Activated CD4-positive, alpha-beta T cell treated with anti-CD3 and anti-CD28 coated beads for 24 hours (primary cell): ENCODE results near the gene SPOP.
"Not testable (repeated sequence)": the region's sequence is repeated elsewhere in the genome, so short reads cannot be mapped to it uniquely, and the experiment has no call there.

ENCODE experiments used
- DNase-seq, 2 donors: peaks; one replicate each; pipeline ENCODE4 v3.0.0-alpha.2; 2020; ENCODE audit warnings: low read depth in 2 of 2

SPOP gene

GRCh38 chr17:49572806-49573420 lies 105.0 kb downstream of the SPOP start:
- no peak for DNase-seq

GRCh38 chr17:49572226-49572625 lies 105.7 kb downstream of the SPOP start:
- no peak for DNase-seq

DNA sequence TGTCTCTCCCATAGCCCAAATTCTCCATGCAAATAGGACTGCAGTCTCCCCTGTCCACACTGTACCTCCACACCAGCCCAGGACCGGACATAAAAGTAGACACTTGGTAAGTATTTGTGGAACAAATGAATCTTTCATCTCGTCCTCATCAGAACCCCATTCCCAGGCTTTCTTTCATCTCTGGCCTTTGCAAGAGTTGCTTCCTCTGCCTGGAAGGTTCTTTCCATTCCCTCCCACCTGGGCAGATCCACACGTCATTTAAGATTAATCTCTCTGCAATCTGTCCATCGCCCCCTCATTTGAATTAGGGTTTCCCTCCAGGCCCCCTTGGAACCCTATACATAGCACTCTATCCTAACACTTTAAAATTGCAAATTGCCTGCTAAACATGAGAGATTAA lies 106.1 kb downstream of the SPOP start:
- DNase-seq: no peak

- no peak for DNase-seq
Measured at GRCh38 chr17:49571283-49571682, 106.6 kb downstream of the SPOP start.

GRCh38 chr17:49570540-49571242 lies 107.2 kb downstream of the SPOP start:
- DNase-seq: no peak

DNA sequence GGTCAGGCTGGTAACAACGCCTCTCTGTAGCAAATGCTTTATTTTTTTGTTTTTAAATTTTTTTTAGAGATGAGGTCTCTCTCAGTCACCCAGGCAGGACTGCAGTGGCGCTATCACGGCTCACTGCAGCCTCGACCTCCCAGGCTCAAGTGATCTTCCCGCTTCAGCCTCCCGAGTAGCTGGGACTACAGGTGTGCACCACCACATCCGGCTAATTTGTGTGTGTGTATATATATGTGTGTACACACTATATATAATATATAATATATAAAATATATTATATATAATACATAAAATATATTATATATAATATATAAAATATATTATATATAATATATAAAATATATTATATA lies 109.2 kb downstream of the SPOP start:
- DNase-seq: not testable (repeated sequence)

- peak; percentile 80 to 82 for DNase-seq
Measured at GRCh38 chr17:49567871-49568694, 109.8 kb downstream of the SPOP start.

- DNase-seq: no peak
Measured at GRCh38 chr17:49567104-49567521, 110.8 kb downstream of the SPOP start.

DNA sequence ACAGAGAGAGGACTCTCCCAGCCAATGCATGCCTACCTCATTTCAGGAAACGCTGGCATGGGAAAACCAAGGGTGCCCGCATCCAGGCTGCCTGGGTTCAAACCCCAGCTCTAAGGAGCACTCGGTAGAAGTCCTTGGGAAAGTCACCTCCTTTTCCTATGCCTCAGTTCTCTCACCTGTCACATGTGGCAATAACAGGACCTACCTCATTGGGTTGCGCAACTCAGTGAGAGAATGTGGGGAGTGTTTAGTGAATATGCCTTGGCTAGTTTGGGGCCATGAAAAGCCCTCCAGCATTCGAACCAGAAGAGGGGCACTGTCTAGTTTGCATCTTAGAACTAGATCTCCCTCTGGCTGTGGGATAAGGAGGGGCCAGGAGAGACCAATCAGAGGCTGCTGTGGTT lies 111.2 kb downstream of the SPOP start:
- DNase-seq: no peak

DNA sequence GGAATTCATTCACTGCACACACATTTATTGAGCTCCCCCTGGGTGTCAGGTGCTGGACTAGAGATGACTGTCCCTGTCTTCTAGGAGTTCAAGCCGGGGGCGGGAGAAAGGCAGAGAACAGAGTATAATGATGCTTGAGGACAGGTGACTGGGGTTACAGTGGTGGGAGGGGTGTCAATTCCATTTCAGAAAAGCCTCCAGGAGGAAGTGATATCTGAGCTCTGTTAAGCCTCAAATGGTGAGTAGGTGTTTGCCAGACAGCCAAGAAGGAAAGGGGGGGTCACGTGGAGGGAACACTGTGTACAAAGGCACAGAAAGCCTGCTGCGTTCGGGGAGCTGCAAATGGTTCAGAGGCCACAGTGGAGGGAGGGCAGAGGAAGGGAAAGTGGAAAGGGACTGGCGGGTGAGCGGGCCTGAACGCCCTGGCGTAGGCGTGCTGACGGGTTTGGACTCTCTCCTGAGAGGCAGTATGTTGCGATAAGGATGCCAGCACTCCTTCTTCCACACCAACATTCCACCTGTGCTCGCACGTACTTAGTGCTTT lies 111.9 kb downstream of the SPOP start:
- no peak for DNase-seq

DNA sequence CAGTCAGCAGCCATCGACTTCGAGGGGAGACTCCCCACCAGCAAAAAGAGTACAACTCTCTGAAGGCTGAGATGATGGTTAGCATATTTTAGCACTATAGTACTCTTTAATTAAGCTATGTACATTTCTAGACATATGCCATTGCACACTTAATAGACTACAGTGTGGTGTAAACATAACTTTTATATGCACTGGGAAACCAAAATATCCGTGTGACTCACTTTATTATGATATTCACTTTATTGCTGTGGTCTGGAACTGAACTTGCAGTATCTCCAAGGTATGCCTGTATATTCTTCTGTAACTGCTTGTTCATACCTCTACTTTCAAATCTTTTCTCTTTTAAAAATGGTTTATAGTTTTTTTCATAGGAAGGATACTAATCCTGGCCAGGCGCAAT lies 113.3 kb downstream of the SPOP start:
- no peak for DNase-seq

- DNase-seq: no peak
Measured at GRCh38 chr17:49557312-49558024, 120.4 kb downstream of the SPOP start.

DNA sequence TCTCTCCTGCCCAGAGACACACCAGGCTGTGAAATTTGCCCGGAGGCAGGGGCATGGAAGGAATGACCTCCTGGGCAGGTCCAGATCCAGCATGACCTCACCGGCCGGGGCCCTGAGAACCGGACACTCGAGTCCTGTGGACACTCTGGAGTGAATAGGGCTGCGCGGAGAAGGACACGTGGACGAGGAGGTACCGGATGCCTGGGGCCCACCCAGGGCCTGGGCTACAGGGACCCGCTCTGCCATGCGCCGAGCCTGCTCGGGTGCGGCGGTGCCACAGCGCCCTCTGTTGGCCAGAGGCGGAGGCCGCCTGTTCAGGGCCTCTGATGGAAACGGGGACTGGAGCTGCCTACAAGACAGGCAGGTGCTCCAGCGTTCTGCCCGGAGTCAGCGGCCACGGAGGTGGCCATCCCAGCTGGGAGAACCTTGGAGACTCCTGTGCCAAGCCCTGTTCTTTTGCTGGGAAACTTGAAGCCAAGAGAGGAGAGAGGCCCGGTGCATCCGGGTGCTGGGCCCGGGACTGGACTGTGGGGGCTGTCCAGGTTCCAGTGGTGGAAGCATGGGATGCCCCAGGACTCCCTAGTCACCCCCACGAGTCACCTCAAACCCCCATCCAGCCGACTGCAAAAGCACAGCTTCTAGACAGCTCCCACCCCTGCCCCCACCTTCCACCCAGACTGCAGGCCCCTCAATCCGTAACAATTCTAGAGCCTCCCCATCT lies 121.5 kb downstream of the SPOP start:
- peak; percentile 81 for DNase-seq

- DNase-seq: no peak
Measured at GRCh38 chr17:49555495-49556222, 122.2 kb downstream of the SPOP start.

DNA sequence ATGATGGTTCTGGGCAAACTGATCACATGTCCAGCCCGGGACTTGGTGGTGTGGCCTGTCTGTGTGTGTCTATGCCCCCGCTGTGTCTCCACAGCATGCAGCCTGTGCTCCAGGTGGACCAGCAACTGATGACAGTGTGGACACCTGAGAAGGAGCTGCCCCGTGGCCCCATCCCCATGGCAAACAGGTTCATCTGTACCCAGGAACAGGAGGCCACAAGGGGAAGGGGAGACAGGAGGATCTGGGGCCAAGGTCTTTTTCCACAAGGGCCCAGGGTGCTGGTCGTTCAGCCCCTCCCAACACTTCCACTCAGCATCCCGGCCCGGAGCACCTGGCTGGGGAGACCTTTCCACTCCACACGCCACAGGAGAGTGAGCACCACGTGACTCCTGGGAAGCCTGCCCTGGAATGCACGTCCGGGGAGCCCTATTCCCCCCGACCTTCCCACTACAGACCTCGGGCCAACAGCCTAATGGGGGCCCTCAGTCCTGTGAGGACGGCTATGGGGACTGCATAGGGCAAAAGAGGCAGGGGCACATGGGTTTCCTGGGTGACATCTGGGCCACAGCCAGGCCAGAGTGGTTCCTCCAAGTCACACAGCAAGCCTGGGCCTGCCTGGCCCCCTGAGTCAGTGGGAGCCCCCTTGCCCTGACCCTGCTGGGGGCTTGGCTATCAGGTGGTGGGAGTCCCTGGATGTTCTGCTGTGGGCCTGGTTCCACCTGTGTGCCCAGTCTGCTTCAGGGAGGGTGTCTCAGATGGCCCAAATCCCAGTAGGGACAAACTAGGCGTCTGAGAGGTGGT lies 123.0 kb downstream of the SPOP start:
- DNase-seq: no peak

GRCh38 chr17:49553676-49554335 lies 124.1 kb downstream of the SPOP start:
- DNase-seq: no peak

GRCh38 chr17:49552070-49552751 lies 125.7 kb downstream of the SPOP start:
- DNase-seq: no peak

DNA sequence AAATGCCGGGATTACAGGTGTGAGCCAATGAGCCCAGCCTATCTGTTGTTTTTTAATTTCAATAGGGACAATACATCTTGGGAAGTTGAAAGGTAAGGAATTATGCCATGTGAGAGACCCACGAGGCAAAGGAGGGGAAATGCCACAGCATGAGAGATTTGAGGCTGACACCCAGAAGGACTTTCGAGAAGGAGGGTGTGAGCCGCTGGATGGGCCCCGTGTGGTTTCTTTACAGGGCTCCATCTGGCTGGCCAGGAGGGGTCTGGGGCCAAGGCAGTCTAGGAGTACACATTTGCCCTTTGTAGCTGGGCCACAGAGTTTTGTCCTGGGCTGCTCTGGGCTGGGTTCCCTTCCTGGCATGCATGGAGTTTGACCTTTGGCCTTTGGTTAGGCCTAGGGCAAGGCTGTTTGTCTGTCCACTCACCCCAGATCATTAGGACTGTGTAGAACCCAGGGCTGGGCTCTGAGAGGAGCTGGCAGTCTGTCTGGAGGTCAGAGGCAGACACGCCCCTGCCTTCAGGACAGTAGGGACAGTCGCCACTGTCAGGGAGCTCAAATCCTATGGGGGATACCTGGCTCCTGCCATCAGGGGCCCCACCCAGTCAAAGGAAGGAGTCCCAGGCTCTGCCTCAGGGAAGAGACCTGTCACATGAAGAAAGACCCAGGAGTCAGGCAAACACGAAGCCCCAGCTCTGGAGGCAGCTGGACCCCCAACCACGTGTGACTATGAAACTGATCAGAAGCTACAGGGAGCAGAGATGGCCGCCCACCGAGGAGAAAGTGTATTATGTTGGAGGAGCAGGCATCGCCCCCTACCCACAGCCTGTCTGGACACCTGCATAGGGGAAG lies 126.5 kb downstream of the SPOP start:
- DNase-seq: no peak
